Vagina (tissue), 2 donors: ENCODE results near the gene IQCN. TPM values are rescaled to one million over a fixed set of nuclear protein-coding genes. Genes with fewer than 3 reads are reported as not detected.

Experiments used
- DNase-seq, 2 donors: peaks; one replicate each; pipeline ENCODE4 v3.0.0-alpha.2; 2017; ENCODE audit errors: extremely low spot score in 2 of 2
- H3K27ac ChIP-seq: fragments of 200-600 bp; sonication (generic); one replicate; pipeline ENCODE4 v1.5.1; 2019
- H3K27me3 ChIP-seq: fragments of 200-600 bp; sonication (generic); one replicate; pipeline ENCODE4 v1.5.1; 2019
- H3K36me3 ChIP-seq, 2 donors: fragments of 200-600 bp; sonication (generic); one replicate each; pipeline ENCODE4 v1.5.1; 2017 to 2019
- H3K4me1 ChIP-seq: fragments of 200-600 bp; sonication (generic); one replicate; pipeline ENCODE4 v1.5.1; 2019
- H3K4me3 ChIP-seq, 2 donors: fragments of 200-600 bp; sonication (generic); 1 replicate in 1 of 2; 2 replicates in 1 of 2; pipeline ENCODE4 v1.5.1; 2016 to 2019
- H3K9me3 ChIP-seq: fragments of 200-600 bp; sonication (generic); one replicate; pipeline ENCODE4 v1.5.1; 2019
- CTCF ChIP-seq, 3 experiments: fragments of 450-650 bp in 2 of 3; fragments of 200-600 bp in 1 of 3; sonication (generic) in 1 of 3; IDR thresholded peaks; one replicate each; pipeline ENCODE4 v1.5.1; 2017 to 2019; ENCODE audit warnings: antibody characterized with exemption in 3 of 3, mild to moderate bottlenecking in 2 of 3, moderate library complexity in 2 of 3
- POLR2A ChIP-seq, 2 donors: fragments of 450-650 bp; IDR thresholded peaks; one replicate each; pipeline ENCODE4 v1.6.1; 2017; ENCODE audit warnings: antibody characterized with exemption in 2 of 2, mild to moderate bottlenecking in 2 of 2, moderate library complexity in 2 of 2
- POLR2AphosphoS5 ChIP-seq, 2 donors: sonication (generic); formaldehyde crosslinking; IDR thresholded peaks; one replicate each; pipeline ENCODE4 v1.9.0; 2017; ENCODE audit warnings: antibody characterized with exemption in 2 of 2, mild to moderate bottlenecking in 2 of 2, low read depth in 1 of 2; ENCODE audit not compliant: insufficient read depth in 1 of 2
- intact Hi-C: fragments of 100-400 bp; cut with DNase I; formaldehyde crosslinking; loops from one replicate; pipeline ENCODE4 v1.15.1; 2023
- total RNA-seq: library from RNA; depleted of rRNA; stranded (reverse); fragments of >200 nt; gene quantifications from one replicate; pipeline ENCODE4 v1.2.3, GENCODE V29; 2016

IQCN gene
- total RNA-seq, 1 donor from 2014 or later, result 4.4 TPM

DNA sequence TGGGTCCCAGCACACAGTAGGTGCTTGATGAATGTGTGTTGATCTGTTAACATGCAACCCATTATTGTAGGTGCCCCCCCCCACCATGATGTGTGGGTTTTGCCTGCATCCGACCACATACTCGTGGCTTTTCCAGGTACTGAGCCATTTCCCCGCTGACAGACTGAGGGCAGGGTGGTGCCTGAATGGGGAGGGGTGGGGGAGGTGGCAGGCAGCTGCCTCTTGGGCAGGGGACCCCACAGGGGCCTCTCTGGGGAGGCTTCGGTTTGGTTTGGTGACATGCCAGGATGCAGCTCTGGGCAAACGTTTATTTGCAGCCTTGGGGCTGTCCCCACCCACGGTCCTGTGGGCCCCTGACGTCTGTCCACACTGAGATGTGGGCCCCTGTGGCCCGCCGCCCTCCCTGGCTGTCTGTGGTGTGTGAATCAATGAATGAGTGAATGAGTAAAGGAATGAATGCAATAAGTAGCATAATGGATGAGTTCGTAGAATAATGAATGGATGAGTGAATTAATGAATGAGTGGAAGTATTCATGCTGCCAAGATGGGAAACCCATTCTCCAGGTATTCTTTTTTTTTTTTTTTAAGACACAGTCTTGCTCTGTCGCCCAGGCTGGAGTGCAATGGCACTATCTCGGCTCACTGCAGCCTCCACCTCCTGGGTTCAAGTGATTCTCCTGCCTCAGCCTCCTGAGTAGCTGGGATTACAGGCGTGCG is 16.2 kb upstream of the IQCN start:
- Histone ChIP-seq H3K9me3 (no peaks in the 10 kb centered on the region), H3K36me3 (no peaks in the 10 kb centered on the region), H3K4me3 (peak overlapping the region; percentile 62 to 68), H3K4me1 (peaks cover 46% of the 10 kb centered on the region), H3K27me3 (no peaks in the 10 kb centered on the region), H3K27ac (peak overlapping the region; percentile 99)
- DNase-seq, result no peak
- intact Hi-C loops, result no loop called here
- TF ChIP-seq POLR2A (IDR thresholded peaks at IDR 0.05), result no peak
- no peak for TF ChIP-seq CTCF (IDR thresholded peaks at IDR 0.05)
- TF ChIP-seq POLR2AphosphoS5 (IDR thresholded peaks at IDR 0.05; ENCODE audit: insufficient read depth in 1 of 2, low read depth in 1 of 2), result peak in 1 of 2 donors; percentile 18

- H3K27ac ChIP-seq, result peak overlapping the region; percentile 99
- H3K9me3 ChIP-seq, result no peaks in the 10 kb centered on the region
- peaks cover 46% of the 10 kb centered on the region for H3K4me1 ChIP-seq
- H3K36me3 ChIP-seq, result no peaks in the 10 kb centered on the region
- H3K4me3 ChIP-seq, result no peak overlapping the region
- intact Hi-C loops, result no loop called here
- TF ChIP-seq POLR2A (IDR thresholded peaks at IDR 0.05) (no peak), POLR2AphosphoS5 (IDR thresholded peaks at IDR 0.05; ENCODE audit: insufficient read depth in 1 of 2, low read depth in 1 of 2) (no peak), CTCF (IDR thresholded peaks at IDR 0.05) (no peak)
- no peaks in the 10 kb centered on the region for H3K27me3 ChIP-seq
- no peak for DNase-seq
Observed at GRCh38 chr19:18289471-18290301, 15.4 kb upstream of the IQCN start.

- H3K27ac ChIP-seq, result peak overlapping the region; percentile 72
- peaks cover 38% of the 10 kb centered on the region for H3K4me1 ChIP-seq
- intact Hi-C loops, result no loop called here
- H3K9me3 ChIP-seq, result no peaks in the 10 kb centered on the region
- no peak for DNase-seq
- H3K27me3 ChIP-seq, result no peaks in the 10 kb centered on the region
- no peaks in the 10 kb centered on the region for H3K36me3 ChIP-seq
- no peak for TF ChIP-seq CTCF (IDR thresholded peaks at IDR 0.05)
- TF ChIP-seq POLR2AphosphoS5 (IDR thresholded peaks at IDR 0.05; ENCODE audit: insufficient read depth in 1 of 2, low read depth in 1 of 2), result no peak
- no peak for TF ChIP-seq POLR2A (IDR thresholded peaks at IDR 0.05)
- no peak overlapping the region for H3K4me3 ChIP-seq
Observed at GRCh38 chr19:18287836-18288772, 13.9 kb upstream of the IQCN start.

- intact Hi-C loops, result no loop called here
- no peak for DNase-seq
- peaks cover 44% of the 10 kb centered on the region for H3K4me1 ChIP-seq
- H3K4me3 ChIP-seq, result no peak overlapping the region
- no peaks in the 10 kb centered on the region for H3K27me3 ChIP-seq
- H3K9me3 ChIP-seq, result no peaks in the 10 kb centered on the region
- TF ChIP-seq POLR2AphosphoS5 (IDR thresholded peaks at IDR 0.05; ENCODE audit: insufficient read depth in 1 of 2, low read depth in 1 of 2) (no peak), CTCF (IDR thresholded peaks at IDR 0.05) (no peak), POLR2A (IDR thresholded peaks at IDR 0.05) (no peak)
- H3K27ac ChIP-seq, result peak overlapping the region; percentile 72
- no peaks in the 10 kb centered on the region for H3K36me3 ChIP-seq
Observed at GRCh38 chr19:18286973-18287635, 12.9 kb upstream of the IQCN start.
